ENCODE results near the gene NREP. TPM values are rescaled to one million over a fixed set of nuclear protein-coding genes. Genes with fewer than 3 reads are reported as not detected.

Gene NREP
- total RNA-seq, 1 donor from 2014 or later, result 19.3 TPM

DNA sequence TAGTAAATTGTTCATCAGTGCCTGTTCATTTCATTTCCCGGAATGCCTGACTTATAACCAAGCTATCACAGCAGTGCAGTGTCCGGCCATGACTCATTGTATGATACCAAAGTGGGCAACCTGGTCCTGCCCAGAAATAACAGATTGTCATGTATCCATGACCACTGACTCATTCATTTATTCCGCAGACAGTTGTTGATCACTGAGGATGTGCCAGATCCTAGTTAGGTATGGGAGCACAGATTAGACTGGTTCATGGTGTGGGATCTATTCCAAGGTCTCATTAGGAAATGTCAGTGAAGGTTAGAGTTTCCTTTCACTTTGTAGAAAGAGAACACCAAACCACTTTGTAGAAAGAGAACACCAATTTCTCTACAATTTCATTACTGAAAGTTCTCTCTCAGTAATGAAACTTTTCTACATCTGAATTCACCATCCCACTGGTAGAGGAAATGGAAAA, 8.7 kb downstream of the NREP start:
- intact Hi-C loops (cut with DNase I), result no loop called here
- ATAC-seq, result no peak

DNA sequence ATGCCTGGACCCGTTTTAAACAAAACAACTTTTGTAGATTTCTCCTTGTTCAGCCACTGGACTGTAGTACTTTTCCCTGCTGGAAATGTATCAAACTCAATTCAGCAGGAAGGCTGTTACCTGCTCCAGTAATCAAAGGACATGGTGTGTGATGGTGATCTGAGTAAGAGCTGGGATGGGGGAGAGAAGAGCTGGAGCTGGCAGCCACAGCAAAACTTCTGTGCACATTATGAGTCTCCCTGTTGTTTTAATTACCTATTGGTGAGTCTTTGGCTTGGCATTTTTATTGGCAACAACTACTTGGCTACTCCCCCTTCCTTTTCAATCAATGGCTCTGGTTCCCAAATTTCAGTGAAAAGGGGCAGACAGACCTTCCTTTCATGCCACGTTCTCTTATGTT, 9.7 kb downstream of the NREP start:
- ATAC-seq, result no peak
- intact Hi-C loops (cut with DNase I), result no loop called here
- DNase-seq, result no peak
- no peaks in the 10 kb centered on the region for H3K9me3 ChIP-seq
- TF ChIP-seq, protein P1, sequence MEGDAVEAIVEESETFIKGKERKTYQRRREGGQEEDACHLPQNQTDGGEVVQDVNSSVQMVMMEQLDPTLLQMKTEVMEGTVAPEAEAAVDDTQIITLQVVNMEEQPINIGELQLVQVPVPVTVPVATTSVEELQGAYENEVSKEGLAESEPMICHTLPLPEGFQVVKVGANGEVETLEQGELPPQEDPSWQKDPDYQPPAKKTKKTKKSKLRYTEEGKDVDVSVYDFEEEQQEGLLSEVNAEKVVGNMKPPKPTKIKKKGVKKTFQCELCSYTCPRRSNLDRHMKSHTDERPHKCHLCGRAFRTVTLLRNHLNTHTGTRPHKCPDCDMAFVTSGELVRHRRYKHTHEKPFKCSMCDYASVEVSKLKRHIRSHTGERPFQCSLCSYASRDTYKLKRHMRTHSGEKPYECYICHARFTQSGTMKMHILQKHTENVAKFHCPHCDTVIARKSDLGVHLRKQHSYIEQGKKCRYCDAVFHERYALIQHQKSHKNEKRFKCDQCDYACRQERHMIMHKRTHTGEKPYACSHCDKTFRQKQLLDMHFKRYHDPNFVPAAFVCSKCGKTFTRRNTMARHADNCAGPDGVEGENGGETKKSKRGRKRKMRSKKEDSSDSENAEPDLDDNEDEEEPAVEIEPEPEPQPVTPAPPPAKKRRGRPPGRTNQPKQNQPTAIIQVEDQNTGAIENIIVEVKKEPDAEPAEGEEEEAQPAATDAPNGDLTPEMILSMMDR (IDR thresholded peaks at IDR 0.05), result no peak
- H3K4me1 ChIP-seq, result peaks cover 17% of the 10 kb centered on the region
- H3K4me3 ChIP-seq, result no peak overlapping the region
- no peaks in the 10 kb centered on the region for H3K27me3 ChIP-seq
- no peak overlapping the region for H3K27ac ChIP-seq
- no peaks in the 10 kb centered on the region for H3K36me3 ChIP-seq

More for the DNA sequence above, 8.7 kb downstream of the NREP start:
- Histone ChIP-seq H3K27ac (no peak overlapping the region), H3K9me3 (no peaks in the 10 kb centered on the region), H3K4me1 (peaks cover 7% of the 10 kb centered on the region), H3K4me3 (no peak overlapping the region), H3K27me3 (no peaks in the 10 kb centered on the region), H3K36me3 (no peaks in the 10 kb centered on the region)
- no peak for DNase-seq
- TF ChIP-seq, protein P1 (IDR thresholded peaks at IDR 0.05), result no peak

DNA sequence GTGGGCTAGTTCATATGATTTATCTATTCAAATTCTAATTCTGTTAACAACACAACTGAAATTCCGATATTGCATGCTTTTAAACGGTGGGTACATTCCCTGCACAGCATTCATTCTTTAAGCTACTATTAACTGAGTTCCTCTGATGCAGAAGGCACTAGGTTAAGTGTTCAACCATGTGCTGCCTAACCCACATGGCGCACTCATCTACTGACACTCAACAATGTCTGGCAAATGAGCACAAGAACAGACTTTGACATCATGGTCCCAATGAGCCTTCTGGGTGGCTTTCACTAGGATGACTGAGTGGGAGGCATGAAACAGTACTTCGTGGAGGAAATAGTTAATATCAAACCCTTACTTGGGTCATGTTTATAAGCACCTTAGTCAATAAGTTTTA, 10.2 kb downstream of the NREP start:
- Histone ChIP-seq H3K4me1 (peaks cover 17% of the 10 kb centered on the region), H3K27me3 (no peaks in the 10 kb centered on the region), H3K27ac (no peak overlapping the region), H3K9me3 (no peaks in the 10 kb centered on the region), H3K36me3 (no peaks in the 10 kb centered on the region), H3K4me3 (no peak overlapping the region)
- TF ChIP-seq, protein P1 (IDR thresholded peaks at IDR 0.05), result no peak
- no peak for DNase-seq
- no peak for ATAC-seq
- intact Hi-C loops (cut with DNase I), result no loop called here

DNA sequence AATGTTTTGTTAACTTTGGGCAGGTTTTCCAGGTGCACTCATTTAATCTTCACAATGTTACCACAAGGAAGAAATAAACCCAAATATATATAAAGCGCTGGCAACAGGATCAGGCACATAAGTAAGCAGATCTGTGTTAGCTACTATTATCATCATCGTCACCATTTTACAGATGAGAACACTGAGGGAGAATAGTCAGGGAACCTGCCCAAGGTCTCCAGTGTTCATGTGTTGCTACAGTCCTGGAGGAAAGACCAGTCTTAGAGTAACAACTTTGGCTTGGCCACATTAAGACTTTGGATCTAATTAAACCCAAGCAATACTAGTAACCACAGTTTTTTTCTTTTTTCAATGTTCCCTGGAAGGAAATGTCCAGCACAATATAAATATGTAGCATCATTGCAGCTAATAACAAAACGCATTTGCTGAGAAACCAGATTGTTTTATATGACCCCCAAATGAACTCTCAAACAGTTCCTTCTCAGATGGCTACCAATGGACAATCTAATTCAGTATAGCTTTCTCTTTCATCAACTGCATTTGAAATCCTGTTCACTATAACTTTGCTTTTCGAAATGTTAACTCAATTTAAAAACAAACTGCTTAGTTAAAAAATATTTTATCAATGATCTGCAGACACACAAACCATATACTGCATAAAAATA, 11.8 kb downstream of the NREP start:
- no peak for ATAC-seq

DNA sequence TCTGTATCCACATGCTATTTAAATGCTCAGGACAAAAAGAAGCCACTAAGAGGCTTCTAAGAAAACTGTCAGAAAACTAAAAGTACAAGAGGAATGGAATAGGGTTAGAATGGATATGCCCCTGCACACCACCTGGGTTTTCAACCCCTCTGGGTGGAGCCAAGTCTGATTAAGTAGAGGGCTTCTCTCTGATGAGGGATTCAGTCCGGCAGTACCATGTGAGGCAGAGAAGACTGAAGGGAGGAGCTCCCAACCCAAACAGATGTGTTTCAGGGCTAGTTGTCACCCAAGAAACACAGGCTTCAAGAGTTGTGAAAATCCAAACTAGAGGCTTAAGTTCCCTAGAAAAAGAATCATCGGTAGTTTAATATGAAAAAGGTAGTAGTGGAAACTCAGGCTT, 12.5 kb downstream of the NREP start:
- H3K36me3 ChIP-seq, result no peaks in the 10 kb centered on the region
- no peaks in the 10 kb centered on the region for H3K27me3 ChIP-seq
- intact Hi-C loops (cut with DNase I), result no loop called here
- no peak overlapping the region for H3K27ac ChIP-seq
- ATAC-seq (no peak), DNase-seq (no peak)
- H3K9me3 ChIP-seq, result no peaks in the 10 kb centered on the region
- TF ChIP-seq, protein P1 (IDR thresholded peaks at IDR 0.05), result no peak
- H3K4me3 ChIP-seq, result no peak overlapping the region
- peaks cover 17% of the 10 kb centered on the region for H3K4me1 ChIP-seq

More for the DNA sequence above, 11.8 kb downstream of the NREP start:
- Histone ChIP-seq H3K9me3 (no peaks in the 10 kb centered on the region), H3K36me3 (no peaks in the 10 kb centered on the region), H3K4me3 (no peak overlapping the region), H3K27ac (no peak overlapping the region), H3K4me1 (peaks cover 17% of the 10 kb centered on the region), H3K27me3 (no peaks in the 10 kb centered on the region)
- intact Hi-C loops (cut with DNase I), result no loop called here
- TF ChIP-seq, protein P1 (IDR thresholded peaks at IDR 0.05), result no peak
- no peak for DNase-seq

All from upper lobe of right lung (tissue), 1 donor.